Stimulated activated CD8-positive, alpha-beta memory T cell treated with anti-CD3 and anti-CD28 coated beads, Interleukin-4, amount 100 ng/mL, for 4 hours (primary cell): ENCODE data around the gene PTPRT.

Experiments used
- DNase-seq, 2 donors: peaks; one replicate each; pipeline ENCODE4 v3.0.0-alpha.2; 2020; ENCODE audit warnings: low read depth in 2 of 2, low spot score in 1 of 2

Gene PTPRT

DNA sequence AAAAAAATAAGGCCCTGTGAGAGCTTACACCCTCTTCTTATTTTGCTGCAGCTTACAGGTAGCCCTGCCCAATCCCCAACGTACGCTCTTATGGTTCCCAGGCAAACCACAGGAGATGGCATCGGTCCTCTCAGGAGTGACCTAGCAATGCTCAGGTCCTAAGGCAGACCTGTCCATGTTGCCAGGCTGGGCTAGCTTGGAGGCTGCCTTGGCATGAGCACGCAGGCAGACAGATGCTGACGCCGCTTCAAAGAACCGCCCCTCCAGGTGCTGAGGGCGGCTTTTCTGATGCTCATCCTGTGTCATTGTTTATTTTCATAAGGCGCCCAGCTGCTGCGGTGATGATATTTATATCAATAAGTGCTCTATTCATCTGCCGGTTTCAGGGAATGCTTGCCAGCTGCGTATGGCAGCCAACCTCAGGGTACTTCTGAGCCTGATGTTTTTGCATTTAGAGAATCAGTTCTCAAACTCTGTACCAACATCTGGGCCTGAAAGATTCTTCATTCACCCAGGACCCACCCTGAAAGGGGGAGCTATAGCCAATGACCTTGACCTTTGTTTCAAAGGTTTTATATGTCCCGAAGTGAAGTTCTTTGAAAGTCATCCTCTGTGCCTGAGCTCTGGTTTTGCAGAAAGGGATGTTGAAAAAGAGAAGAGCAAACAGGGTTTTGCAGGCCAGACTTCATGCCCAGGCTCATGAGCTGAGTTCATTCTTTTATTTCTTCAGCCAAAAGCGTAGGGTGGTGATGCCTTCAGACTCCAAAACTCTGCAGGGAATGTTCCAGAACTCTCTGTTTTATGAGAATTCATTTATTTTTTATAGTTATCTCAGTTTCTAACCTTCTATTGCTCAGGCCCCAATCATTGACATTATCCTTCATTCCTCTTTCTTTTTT, 1095.9 kb downstream of the PTPRT start:
- no peak for DNase-seq

DNA sequence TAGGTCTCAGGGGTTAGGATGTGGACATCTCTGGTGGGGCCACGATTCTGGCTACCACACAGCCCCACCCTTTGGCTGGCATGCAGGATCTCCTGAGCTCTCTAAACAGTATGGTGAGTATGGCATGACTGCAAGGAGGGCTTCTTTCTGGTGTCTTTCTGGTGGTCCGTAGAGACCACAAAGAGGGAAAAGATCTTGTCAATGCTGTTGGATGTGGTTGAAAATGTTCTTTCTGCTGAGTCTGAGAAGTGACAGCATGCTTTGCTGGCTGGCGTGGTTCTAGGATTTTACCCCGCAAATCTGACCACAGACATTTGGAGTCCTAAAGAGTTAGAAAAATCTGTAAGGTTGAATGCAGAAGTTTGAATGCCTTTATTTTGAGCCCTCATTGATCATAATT, 1096.7 kb downstream of the PTPRT start:
- DNase-seq: no peak

DNA sequence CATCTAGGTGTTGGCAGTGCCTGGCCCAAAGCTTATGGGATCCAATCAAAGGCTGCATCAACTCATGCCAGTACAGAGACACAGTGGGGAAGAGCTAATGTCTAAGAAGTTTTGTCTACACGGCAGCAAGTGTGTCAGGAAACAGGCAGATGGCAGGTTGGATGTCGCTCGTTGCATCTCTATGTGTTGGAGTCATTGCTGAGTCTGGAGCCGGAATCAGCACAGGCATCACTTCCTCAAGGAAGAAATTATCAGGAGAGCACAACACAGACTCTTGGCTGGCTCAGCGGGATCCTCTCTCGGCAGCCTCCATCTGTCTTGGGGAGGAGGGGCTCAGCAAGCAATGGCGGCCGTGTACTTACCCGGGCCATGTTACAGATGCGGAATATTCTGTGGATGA, 1104.3 kb downstream of the PTPRT start:
- no peak for DNase-seq

DNA sequence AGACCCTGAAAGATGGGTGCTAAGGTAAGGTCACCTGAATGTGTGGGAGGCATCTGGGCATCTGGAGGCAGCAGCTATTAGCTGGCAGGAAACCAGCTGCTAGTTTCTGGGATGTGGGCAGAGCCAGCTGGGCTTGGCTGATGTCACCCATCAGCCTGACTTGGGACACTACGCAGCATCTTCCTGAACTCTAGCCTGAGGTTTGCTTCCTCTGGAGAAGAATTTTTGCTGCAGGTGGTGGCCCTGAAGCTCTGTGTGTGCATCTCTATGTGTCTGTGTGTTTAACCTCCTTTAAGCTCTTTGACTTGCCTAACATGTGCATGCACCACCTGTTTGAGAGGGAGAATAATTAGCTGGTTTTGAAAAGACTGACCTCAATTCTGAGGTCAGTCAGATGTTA, 1106.4 kb downstream of the PTPRT start:
- no peak for DNase-seq

DNA sequence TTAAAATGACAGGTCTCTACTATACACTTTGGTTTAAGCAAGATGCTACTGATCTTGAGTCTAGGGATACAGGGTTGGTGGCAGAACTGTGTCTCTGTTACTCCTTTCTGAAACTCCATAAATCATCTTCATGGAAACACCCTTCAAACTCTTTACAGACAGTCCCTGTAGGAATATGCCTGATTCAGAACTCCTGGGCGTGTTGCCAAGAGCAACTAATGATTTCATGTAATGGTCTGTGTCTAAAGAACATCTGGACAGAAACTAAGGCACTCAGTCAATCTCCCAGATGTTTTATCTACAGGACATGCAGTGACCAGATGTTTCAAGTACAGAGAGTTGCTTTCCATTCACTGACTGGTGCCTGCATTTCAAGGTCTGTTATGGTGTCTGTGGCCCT, 1107.1 kb downstream of the PTPRT start:
- DNase-seq: no peak

DNA sequence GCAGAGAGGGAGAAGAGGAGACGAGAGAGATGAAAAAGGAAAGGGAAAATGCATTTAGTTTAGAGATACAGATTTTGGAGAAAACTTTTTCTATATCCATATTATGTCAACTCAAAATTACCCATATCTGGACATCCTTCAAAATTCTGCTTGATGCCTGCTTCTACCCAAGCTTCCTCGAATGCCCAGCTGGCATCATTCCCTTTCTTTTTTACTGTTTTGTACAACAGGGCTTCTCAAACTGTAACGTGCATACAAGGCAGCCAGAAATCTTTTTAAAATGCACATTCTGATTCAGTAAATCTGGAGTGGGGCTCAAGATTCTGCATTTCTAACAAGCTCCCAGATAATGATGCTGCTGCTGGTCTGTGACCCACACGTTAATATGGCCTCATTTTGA, 1108.8 kb downstream of the PTPRT start:
- no peak for DNase-seq

DNA sequence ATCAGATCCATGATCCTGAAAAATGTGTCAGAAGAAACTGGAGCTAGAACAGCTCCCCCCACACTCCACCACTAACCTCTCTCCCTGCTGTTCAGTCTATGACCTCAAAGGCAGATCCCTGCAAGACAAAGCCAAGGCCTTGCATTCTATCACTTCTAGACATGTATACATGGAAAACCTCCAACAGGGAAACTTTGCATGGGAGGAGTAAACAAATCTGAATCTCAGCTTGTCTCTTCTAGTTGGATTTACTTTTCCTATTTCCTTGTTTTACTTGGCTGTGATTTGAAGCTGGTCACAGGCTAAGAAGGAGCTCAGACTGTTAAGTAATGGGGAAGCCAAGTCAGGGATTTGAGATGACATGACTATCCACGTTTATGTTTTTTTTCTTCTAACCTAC, 1114.8 kb downstream of the PTPRT start:
- DNase-seq: no peak

DNA sequence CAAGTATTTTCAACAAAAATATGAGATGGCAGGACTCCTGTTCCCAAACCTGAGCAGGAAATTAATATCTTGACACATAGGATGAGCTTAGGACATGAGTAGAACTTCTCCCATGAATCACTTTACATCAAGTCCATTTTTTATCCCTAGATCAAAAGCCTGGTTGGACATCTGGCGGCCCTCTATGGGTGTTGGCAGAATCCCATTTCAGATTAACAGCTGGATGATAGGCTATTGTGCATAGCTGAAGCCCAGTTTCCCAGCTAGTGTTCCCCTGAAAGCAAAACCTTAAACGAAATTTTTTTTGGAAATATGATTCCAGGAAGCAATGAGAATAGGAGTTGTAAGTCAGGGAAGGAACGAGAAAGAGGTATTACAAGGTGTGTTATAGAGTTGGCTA, 1122.1 kb downstream of the PTPRT start:
- DNase-seq: no peak

DNA sequence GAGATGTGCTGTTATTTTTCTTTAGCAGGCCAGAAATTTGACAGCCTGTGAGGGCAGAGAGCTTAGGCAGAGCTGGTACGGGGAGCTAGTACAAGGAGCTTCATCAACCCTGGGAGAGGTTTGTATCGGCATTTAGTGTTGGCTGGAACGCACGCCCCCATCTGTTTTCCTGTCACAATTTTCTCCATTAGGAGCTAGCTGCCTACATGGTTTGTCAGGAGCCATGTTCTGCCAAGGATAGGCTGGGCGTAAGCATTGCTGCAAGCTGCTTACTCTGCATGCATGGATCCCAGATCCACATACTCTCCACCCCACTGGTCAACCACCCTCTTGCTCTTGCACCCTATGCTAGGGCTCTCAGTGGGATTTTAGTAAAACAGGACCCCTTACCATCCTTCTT, 1122.5 kb downstream of the PTPRT start:
- no peak for DNase-seq

DNA sequence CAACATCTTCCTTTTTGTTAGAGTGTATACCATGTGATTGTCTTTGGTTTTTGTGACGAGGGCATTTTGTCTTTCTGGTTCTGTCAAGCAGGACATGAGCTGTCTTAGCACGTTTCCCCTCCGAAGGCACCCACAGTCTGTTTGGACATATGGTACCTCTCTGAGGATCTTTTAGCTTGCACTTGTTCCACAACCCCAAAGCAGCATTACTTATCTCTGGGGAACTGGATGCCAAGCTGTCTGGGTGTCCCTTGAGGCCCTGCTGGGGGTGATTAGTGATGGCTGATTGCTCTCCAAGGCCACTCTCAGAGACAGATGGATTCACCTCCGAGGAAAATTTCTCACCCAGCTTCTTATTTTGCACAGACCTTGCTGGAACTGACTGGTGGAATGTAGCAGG, 1126.6 kb downstream of the PTPRT start:
- no peak for DNase-seq

DNA sequence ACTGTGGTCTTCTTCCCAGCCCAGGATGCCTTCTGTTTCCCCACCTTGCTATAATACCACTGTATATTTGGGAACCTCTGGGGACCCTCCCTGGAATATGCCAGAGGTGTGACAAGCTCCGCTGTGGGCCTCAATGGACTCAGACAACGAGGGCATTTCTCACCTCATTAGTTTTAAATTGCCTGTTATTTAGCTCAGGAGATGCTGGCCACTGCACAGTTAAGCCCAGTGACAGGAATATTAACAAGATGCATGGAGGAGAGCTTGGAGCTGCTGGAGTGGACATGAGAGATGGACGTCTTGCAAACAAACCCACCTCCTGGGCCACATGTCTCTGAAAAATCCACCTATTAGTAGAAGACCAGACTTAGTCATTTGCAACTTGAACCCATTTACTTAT, 1136.4 kb downstream of the PTPRT start:
- DNase-seq: no peak

DNA sequence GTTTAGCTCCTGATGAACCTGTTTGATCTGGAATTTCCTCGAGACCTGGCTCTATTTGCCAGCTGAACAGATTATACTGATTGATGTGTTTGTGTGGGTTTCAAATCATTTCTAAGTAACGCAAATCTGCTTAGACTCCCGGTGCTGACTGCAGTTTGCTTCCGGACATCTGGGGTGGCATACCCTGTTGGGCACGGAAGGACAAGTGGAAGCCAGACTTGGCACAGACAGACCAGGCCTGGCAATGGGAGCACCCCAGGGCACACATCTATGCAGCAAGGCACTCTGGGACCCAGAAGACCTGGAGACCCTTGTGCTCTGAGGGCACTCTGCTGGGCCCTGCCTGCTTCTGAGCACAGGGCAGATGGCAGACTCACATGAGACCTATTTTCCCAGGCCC, 1137.8 kb downstream of the PTPRT start:
- no peak for DNase-seq

DNA sequence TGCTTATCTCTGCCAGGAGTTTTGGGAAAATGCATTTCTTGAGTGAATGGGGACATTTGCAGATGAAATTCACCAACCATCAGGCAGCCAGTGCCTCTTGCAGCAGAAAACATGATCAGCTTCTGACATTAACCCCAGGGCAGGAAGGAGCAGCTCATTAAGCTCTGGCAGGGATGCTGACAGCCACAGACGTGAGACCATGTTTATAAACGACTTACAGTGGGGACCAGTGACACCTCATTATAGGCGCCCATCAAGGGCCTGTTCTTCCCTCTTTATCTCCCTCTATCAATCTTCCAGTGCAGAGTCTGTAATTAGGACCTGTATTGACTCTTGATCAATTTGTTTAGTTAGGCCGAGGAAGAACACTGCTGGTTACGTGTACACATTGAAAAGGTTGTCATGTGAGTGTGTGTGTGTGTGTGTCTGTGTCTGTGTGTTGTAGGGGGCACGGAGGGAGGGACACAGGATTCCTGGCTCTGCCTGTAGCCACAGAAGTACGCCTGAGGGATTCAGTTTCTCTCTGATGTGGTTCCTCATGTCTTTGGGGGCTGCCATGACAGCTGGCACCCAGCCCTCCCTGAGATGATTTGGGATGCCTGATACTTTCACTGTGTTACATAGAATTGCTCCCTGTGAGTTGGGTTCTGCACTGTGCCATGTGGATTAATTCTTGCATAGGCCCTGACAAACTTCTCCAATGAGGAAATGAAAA, 1143.2 kb downstream of the PTPRT start:
- no peak for DNase-seq

DNA sequence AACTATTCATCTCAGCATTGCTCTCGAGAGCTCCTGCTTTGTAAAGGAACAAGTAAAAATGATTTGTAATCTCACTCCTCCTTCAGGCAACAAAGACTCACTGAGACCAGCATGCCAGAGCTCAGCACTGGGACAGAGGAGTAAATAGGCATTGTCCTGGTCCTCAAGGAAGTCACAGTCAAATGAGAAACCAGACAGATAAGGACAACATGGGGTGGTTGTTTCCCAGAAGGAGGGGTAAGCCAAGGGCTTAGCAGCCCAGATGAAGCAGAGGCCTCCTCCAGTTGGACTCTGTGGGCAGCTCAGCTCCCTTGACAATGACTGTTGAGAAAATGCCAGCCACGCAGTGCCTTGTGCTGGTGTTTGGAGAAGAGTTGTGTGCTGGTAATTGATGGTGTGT, 1145.8 kb downstream of the PTPRT start:
- no peak for DNase-seq

DNA sequence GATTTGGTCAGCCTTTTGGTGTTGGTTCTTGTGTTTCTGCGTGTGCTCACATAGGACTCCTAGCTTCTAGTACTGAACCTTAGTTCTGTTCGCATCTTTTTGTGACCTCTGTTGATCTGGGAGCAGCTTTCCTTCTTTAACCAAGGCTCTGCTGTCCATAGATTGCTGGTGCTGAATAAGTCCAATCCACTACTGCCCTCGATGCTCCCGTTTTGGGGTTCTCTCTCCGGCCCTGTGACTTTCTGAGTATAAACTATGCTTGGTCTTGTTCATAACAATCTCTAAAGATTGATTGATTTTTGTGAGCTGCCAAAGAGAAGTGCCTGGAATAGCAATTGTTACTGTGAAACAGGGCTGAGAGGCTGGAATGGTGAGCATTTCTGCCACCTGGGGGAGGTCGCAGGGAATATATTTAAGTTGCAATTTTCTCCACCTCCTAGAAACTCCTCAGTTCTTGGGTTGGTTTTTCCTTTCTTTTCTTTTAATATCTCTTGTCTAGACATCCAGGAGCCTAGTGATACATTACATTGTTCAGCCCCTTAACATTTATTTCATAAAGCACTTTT, 1148.6 kb downstream of the PTPRT start:
- DNase-seq: no peak

DNA sequence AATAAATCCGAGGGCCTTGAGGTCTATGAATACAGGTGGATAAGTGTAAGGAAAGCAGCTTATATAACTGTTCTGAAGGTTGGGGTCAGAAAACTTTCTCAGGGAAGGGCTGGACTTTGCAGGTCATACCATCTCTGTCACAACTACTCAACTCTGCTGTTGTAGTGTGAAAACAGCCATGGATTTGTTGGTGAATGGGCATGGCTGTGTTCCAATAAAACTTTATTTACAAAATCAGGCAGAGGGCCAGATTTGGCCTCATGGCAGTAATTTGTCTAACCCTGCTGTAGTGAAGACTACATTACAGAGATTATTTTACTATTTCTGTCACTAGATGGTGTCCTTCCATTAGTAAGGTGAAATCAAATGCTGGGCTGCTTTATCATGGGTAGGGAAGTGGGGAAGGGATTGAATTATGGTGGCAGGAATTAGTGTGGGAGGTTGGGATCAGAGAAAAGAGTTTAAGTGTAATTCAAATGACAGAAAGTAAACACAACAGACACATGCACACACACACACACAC, 1161.9 kb downstream of the PTPRT start:
- no peak for DNase-seq

DNA sequence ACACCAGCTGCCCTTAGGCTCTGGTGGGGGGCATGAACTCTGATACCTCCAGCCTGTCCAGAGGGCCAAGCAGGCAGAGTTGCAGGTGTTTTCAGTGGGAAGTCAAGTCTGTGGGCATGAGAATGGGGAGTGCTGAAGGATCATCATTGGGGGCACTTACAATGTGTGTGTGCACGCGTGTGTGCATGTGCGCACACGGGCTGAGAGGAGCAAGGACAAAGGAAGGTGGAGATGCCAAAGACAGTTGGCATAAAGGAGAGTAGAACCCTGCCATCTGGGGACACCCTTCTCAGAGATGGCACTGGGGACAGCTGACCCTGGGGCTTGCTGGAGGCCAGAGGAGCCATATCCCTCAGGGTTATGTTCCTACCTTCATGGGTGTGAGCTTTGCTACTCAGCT, 1163.1 kb downstream of the PTPRT start:
- no peak for DNase-seq

DNA sequence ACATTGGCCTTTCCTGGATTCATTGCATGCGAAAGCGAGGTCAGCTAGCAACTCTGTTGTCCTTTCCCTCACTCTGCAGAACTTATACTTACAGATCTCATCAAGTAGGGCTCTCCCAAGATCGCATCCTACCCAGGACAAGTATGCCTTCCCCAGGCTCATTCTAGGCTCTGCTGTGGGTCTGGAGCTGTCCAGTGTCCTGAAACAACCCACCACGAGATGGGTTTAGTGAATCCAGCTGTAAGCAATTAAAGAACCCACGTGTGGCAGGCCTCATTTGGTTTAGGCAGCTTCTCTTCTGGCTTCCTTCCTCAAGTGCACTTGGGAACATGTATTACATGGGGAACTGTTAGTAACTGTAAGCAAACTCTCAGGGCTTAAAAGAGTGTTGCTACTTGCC, 1165.1 kb downstream of the PTPRT start:
- no peak for DNase-seq
